ENCODE measurements around the gene OR2AG2. TPM values are rescaled to one million over a fixed set of nuclear protein-coding genes. Genes with fewer than 3 reads are reported as not detected.

Gene OR2AG2
- total and polyA plus RNA-seq, 4 donors: 0.01 to 0.18 (median 0.06) TPM; not detected in 1

GRCh38 chr11:6778518-6778917 is 6.7 kb upstream of the OR2AG2 start:
- Histone ChIP-seq H3K4me3 (no peak overlapping the region), H3K27me3 (ENCODE audit: control insufficient read depth in 3 of 3, insufficient read depth in 3 of 3, low read length in 2 of 3) (no peaks in the 10 kb centered on the region), H3K9ac (ENCODE audit: insufficient read depth in 1 of 2, low read length in 2 of 2) (no peak overlapping the region), H3K9me3 (ENCODE audit: control insufficient read depth in 4 of 4, insufficient read depth in 3 of 4, low read length in 3 of 4) (no peaks in the 10 kb centered on the region), H3K36me3 (ENCODE audit: control insufficient read depth in 4 of 4, insufficient read depth in 4 of 4, low read length in 4 of 4) (no peaks in the 10 kb centered on the region), H3K4me1 (ENCODE audit: control insufficient read depth in 5 of 5, insufficient read depth in 5 of 5, low read length in 5 of 5) (no peaks in the 10 kb centered on the region), H3K27ac (ENCODE audit: low read depth in 1 of 2, low read length in 1 of 2) (no peak overlapping the region)
- ATAC-seq (ENCODE audit: insufficient read depth, low FRiP score): no peak
- DNase-seq: no peak
- TF ChIP-seq CTCF (IDR thresholded peaks at IDR 0.05; ENCODE audit: control extremely low read depth, extremely low read depth): no peak

- 48% methylated on average over 2 of the region's 2 CpGs for WGBS, 2 donors
- Histone ChIP-seq H3K27ac (ENCODE audit: low read depth in 1 of 2, low read length in 1 of 2) (no peak overlapping the region), H3K9ac (ENCODE audit: insufficient read depth in 1 of 2, low read length in 2 of 2) (no peak overlapping the region), H3K9me3 (ENCODE audit: control insufficient read depth in 4 of 4, insufficient read depth in 3 of 4, low read length in 3 of 4) (no peaks in the 10 kb centered on the region), H3K36me3 (ENCODE audit: control insufficient read depth in 4 of 4, insufficient read depth in 4 of 4, low read length in 4 of 4) (no peaks in the 10 kb centered on the region), H3K4me3 (no peak overlapping the region), H3K27me3 (ENCODE audit: control insufficient read depth in 3 of 3, insufficient read depth in 3 of 3, low read length in 2 of 3) (no peaks in the 10 kb centered on the region), H3K4me1 (ENCODE audit: control insufficient read depth in 5 of 5, insufficient read depth in 5 of 5, low read length in 5 of 5) (no peaks in the 10 kb centered on the region)
- peak; percentile 45 to 77 (median 67) for DNase-seq
- peak; percentile 34 for ATAC-seq (ENCODE audit: insufficient read depth, low FRiP score)
- peak; percentile 58 for TF ChIP-seq CTCF (IDR thresholded peaks at IDR 0.05; ENCODE audit: control extremely low read depth, extremely low read depth)
Measured at GRCh38 chr11:6757373-6757967, 14.3 kb downstream of the OR2AG2 start.

GRCh38 chr11:6755953-6756347 is 15.8 kb downstream of the OR2AG2 start:
- ATAC-seq (ENCODE audit: insufficient read depth, low FRiP score) (no peak), DNase-seq (no peak)
- 79 to 89% methylated on average over 1 of the region's 1 CpG for WGBS, 2 donors
- Histone ChIP-seq H3K4me1 (ENCODE audit: control insufficient read depth in 5 of 5, insufficient read depth in 5 of 5, low read length in 5 of 5) (no peaks in the 10 kb centered on the region), H3K27me3 (ENCODE audit: control insufficient read depth in 3 of 3, insufficient read depth in 3 of 3, low read length in 2 of 3) (no peaks in the 10 kb centered on the region), H3K9me3 (ENCODE audit: control insufficient read depth in 4 of 4, insufficient read depth in 3 of 4, low read length in 3 of 4) (no peaks in the 10 kb centered on the region), H3K4me3 (no peak overlapping the region), H3K27ac (ENCODE audit: low read depth in 1 of 2, low read length in 1 of 2) (no peak overlapping the region), H3K9ac (ENCODE audit: insufficient read depth in 1 of 2, low read length in 2 of 2) (no peak overlapping the region), H3K36me3 (ENCODE audit: control insufficient read depth in 4 of 4, insufficient read depth in 4 of 4, low read length in 4 of 4) (no peaks in the 10 kb centered on the region)
- no peak for TF ChIP-seq CTCF (IDR thresholded peaks at IDR 0.05; ENCODE audit: control extremely low read depth, extremely low read depth)

All from lung (tissue), 12 donors.